ENCODE data around the gene ZNF593. TPM values are rescaled to one million over a fixed set of nuclear protein-coding genes. Genes with fewer than 3 reads are reported as not detected.

ZNF593 gene
- total RNA-seq, 1 donor from 2014 or later = 3.3 TPM

DNA sequence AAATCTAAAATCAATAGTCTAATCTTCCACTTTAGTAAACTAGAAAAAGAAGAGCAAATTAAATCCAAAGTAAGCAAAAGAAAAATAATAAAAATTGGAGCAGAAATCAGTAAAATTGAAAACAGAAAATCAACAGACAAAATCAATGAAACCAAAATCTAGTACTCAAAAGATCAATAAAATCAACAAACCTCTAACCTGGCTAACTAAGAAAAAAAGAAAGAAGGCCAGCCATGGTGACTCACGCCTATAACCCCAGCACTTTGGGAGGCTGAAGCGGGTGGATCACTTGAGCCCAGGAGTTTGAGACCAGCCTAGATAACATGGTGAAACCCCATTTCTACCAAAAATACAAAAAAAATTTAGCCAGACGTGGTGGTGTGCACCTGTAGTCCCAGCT, 35.2 kb upstream of the ZNF593 start:
- Histone ChIP-seq H3K27me3 (no peaks in the 10 kb centered on the region), H3K4me3 (no peak overlapping the region), H3K9me3 (ENCODE audit: low read depth) (no peaks in the 10 kb centered on the region), H3K79me2 (ENCODE audit: low read depth) (no peaks in the 10 kb centered on the region), H3K4me1 (no peaks in the 10 kb centered on the region), H2AFZ (replicated peaks) (no peak overlapping the region), H3K4me2 (no peak overlapping the region), H3F3A (ENCODE audit: low read depth) (no peaks in the 10 kb centered on the region), H3K27ac (no peak overlapping the region), H4K20me1 (ENCODE audit: low read depth) (no peaks in the 10 kb centered on the region), H3K9ac (no peak overlapping the region), H3K36me3 (no peaks in the 10 kb centered on the region)
- H3K4me1 Mint-ChIP-seq = peaks cover 4% of the 10 kb centered on the region
- no peak for DNase-seq (ENCODE audit: low spot score)
- no peak for TF ChIP-seq EZH2 (IDR thresholded peaks at IDR 0.05)
- no peak for TF ChIP-seq EZH2phosphoT487 (IDR thresholded peaks at IDR 0.05)
- TF ChIP-seq CTCF (IDR thresholded peaks at IDR 0.05) = no peak
- no peaks in the 10 kb centered on the region for H3K36me3 Mint-ChIP-seq
- H3K9me3 Mint-ChIP-seq = peaks cover 12% of the 10 kb centered on the region
- no peak overlapping the region for H3K4me3 Mint-ChIP-seq
- H3K27ac Mint-ChIP-seq = no peak overlapping the region
- peaks cover 6% of the 10 kb centered on the region for H3K27me3 Mint-ChIP-seq (ENCODE audit: insufficient read depth, low read depth)

DNA sequence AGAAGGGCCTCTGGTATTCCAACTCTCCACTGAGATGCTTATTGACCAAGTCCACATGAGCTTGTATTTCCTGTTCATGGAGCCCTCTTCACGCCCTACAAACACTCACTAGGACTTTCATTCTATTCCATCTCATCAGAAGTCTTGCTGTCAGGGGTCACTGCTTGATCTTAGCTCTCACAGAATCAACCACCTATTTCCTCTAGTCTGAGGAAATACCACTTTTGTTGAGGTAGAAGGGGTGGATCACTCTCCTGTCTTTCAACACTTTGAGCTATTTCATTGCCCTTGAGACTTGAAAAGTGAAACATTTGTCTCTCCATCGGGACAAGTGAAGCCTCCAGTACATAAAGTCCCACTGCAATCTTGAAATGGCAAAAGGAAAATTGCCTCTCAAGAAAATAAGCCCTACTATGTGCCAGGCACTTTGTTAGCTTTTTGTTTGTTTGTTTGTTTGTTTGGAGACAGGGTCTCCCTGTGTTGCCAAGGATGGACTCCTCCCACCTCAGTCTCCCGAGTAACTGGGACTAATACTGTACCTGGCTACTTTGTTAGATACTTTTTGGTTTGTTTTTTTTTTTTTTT, 30.6 kb upstream of the ZNF593 start:
- peaks cover 5% of the 10 kb centered on the region for H3K9me3 Mint-ChIP-seq
- Histone ChIP-seq H3K9me3 (ENCODE audit: low read depth) (no peaks in the 10 kb centered on the region), H3K27ac (no peak overlapping the region), H3K4me3 (no peak overlapping the region), H3K27me3 (peaks cover 4% of the 10 kb centered on the region), H3F3A (ENCODE audit: low read depth) (no peaks in the 10 kb centered on the region), H3K4me1 (no peaks in the 10 kb centered on the region), H3K79me2 (ENCODE audit: low read depth) (no peaks in the 10 kb centered on the region), H3K9ac (no peak overlapping the region), H4K20me1 (ENCODE audit: low read depth) (no peaks in the 10 kb centered on the region), H3K36me3 (no peaks in the 10 kb centered on the region), H3K4me2 (no peak overlapping the region), H2AFZ (replicated peaks) (no peak overlapping the region)
- TF ChIP-seq EZH2phosphoT487 (IDR thresholded peaks at IDR 0.05) = no peak
- TF ChIP-seq EZH2 (IDR thresholded peaks at IDR 0.05) = no peak
- no peak for TF ChIP-seq CTCF (IDR thresholded peaks at IDR 0.05)
- no peak for DNase-seq (ENCODE audit: low spot score)
- H3K4me3 Mint-ChIP-seq = no peak overlapping the region
- no peak overlapping the region for H3K27ac Mint-ChIP-seq
- peaks cover 5% of the 10 kb centered on the region for H3K27me3 Mint-ChIP-seq (ENCODE audit: insufficient read depth, low read depth)
- H3K4me1 Mint-ChIP-seq = peaks cover 3% of the 10 kb centered on the region
- no peaks in the 10 kb centered on the region for H3K36me3 Mint-ChIP-seq

DNA sequence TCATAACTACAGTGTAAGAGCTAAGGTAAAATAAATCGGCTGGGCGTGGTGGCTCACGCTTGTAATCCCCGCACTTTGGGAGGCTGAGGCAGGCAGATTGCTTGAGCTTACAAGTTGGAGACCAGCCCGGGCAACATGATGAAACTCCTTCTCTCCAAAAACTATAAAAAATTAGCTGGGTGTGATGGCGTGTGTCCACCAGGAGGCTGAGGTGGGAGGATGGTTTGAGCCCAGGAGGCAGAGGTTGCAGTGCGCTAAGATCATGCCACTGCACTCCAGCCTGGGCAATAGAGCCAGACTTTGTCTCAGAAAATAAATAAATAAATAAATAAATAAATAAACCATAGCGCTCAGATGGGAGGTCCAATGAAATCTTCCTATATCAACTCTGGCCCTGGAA, 27.5 kb upstream of the ZNF593 start:
- H3K27me3 Mint-ChIP-seq (ENCODE audit: insufficient read depth, low read depth) = peaks cover 3% of the 10 kb centered on the region

More for the DNA sequence above, 27.5 kb upstream of the ZNF593 start:
- Mint-ChIP-seq H3K9me3 (no peaks in the 10 kb centered on the region), H3K4me3 (no peak overlapping the region), H3K36me3 (no peaks in the 10 kb centered on the region), H3K27ac (no peak overlapping the region), H3K4me1 (peaks cover 5% of the 10 kb centered on the region)
- Histone ChIP-seq H3K9me3 (ENCODE audit: low read depth) (no peaks in the 10 kb centered on the region), H3K36me3 (no peaks in the 10 kb centered on the region), H4K20me1 (ENCODE audit: low read depth) (no peaks in the 10 kb centered on the region), H3K27ac (no peak overlapping the region), H3K9ac (no peak overlapping the region), H2AFZ (replicated peaks) (no peak overlapping the region), H3F3A (ENCODE audit: low read depth) (no peaks in the 10 kb centered on the region), H3K4me1 (no peaks in the 10 kb centered on the region), H3K4me3 (no peak overlapping the region), H3K4me2 (no peak overlapping the region), H3K79me2 (ENCODE audit: low read depth) (no peaks in the 10 kb centered on the region), H3K27me3 (peaks cover 33% of the 10 kb centered on the region)
- DNase-seq (ENCODE audit: low spot score) = no peak
- TF ChIP-seq CTCF (IDR thresholded peaks at IDR 0.05) (no peak), EZH2 (IDR thresholded peaks at IDR 0.05) (no peak)
